Measurements from ENCODE around the gene P4HA3.

P4HA3 gene

GRCh38 chr11:74311352-74311926 lies at the start of gene P4HA3:
Gene P4HA3, minus strand, starts transcription at chr11:74311640. Its CDS starts 29 bp downstream, at chr11:74311611.
- peak; percentile 74 for DNase-seq (ENCODE audit: extremely low spot score)
- ChIA-PET CTCF (no interaction called here), POLR2A (no interaction called here)
- TF ChIP-seq CTCF (IDR thresholded peaks at IDR 0.05; ENCODE audit: control extremely low read depth, extremely low read depth, low read depth, missing control alignments) = no peak

DNA sequence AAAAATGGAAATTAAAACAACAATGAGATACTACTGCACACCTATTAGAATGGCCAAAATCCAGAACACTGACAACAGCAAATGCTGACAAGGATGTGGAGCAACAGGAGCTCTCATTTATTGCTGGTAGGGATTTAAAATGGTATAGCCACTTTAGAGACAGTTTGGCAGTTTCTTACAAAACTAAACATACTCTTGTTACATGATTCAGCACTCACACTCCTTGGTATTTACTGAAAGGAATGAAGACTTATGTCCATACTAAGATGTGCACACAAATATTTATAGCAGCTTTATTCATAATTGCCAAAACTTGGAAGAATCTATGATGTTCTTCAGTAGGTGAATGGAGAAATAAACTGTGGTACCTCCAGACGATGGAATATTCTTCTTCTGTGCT lies 46.0 kb upstream of the P4HA3 start:
- POLR2A ChIA-PET = no interaction called here
- CTCF ChIA-PET = interaction anchor here (1.0 to 1.4 kb wide), 3 partner anchors 11 to 36 kb away, joined by 3 to 4 read pairs (median 4); no protein-coding TSS in a partner anchor
- DNase-seq (ENCODE audit: extremely low spot score) = no peak
- TF ChIP-seq CTCF (IDR thresholded peaks at IDR 0.05; ENCODE audit: control extremely low read depth, extremely low read depth, low read depth, missing control alignments) = no peak

DNA sequence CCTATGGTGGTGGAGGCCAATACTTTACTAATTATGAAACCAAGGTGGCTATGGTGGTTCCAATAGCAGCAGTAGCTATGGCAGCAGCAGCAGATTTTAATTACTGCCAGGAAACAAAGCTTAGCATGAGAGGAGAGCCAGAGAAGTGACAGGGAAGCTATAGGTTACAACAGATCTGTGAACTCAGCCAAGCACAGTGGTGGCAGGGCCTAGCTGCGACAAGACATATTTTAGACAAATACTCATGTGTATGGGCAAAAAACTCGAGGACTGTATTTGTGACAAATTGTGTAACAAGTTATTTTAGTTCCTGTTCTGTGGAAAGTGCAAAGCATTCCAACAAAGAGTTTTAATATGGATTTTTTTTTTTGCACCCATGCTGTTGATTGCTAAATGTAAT lies 44.2 kb upstream of the P4HA3 start:
- ChIA-PET CTCF (interaction anchor here (0.7 to 1.0 kb wide), 2 partner anchors 15 to 100 kb away, joined by 3 read pairs; no protein-coding TSS in a partner anchor), POLR2A (no interaction called here)
- DNase-seq (ENCODE audit: extremely low spot score) = no peak
- TF ChIP-seq CTCF (IDR thresholded peaks at IDR 0.05; ENCODE audit: control extremely low read depth, extremely low read depth, low read depth, missing control alignments) = no peak

DNA sequence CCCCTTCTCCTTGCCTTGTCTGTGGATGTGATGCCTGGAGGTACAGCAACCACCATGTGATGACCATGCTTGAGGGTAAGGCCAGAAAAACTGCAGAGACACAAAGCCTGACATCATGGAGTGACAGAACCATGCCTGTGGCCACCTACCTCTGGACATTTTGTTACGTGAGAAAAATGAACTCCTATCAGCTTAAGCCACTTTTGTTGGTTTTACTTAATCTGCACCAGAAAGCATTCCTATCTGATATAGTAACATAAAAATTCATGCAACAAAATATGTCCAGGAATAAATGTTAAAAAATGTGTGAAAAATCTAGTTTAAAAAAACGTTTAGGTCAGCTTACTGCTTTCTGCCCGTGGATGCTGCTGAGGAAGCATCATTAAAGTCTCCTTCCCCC lies 42.6 kb upstream of the P4HA3 start:
- CTCF ChIA-PET = no interaction called here

DNA sequence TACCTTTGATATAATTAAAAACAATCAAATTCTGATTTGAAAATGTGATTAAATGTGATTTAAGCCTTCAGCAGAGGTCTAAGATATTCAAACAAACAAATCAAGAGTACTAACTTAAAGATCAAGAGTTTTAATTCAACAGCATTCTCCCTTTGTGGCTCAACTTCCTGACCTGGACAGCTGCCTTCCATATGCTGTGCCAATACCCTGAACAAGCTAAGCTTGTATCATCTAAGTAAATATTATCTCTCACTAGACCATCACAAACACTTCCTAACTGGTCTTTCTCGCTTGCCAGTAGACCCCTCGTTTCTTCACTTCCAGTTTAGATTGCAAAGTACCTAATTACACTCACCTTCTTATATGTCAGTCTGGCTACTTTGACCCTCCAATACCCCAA lies 35.9 kb upstream of the P4HA3 start:
- DNase-seq (ENCODE audit: extremely low spot score) = no peak
- ChIA-PET POLR2A (no interaction called here), CTCF (no interaction called here)
- no peak for TF ChIP-seq CTCF (IDR thresholded peaks at IDR 0.05; ENCODE audit: control extremely low read depth, extremely low read depth, low read depth, missing control alignments)

More for the DNA sequence above, 42.6 kb upstream of the P4HA3 start:
- no peak for TF ChIP-seq CTCF (IDR thresholded peaks at IDR 0.05; ENCODE audit: control extremely low read depth, extremely low read depth, low read depth, missing control alignments)
- DNase-seq (ENCODE audit: extremely low spot score) = no peak
- POLR2A ChIA-PET = no interaction called here

- ChIA-PET POLR2A (no interaction called here), CTCF (no interaction called here)
- DNase-seq (ENCODE audit: extremely low spot score) = no peak
- TF ChIP-seq CTCF (IDR thresholded peaks at IDR 0.05; ENCODE audit: control extremely low read depth, extremely low read depth, low read depth, missing control alignments) = no peak
These were observed 34.0 kb upstream of the P4HA3 start for GRCh38 chr11:74345420-74345819.

Measured in GM10248 (cell line).